GM23338 (cell line): ENCODE measurements around the gene CRYM.

Experiments
- CTCF ChIP-seq, 2 experiments: fragments of 200-600 bp in 1 of 2; sonication (generic) in 1 of 2; conservative IDR thresholded peaks; 2 replicates each; pipeline versions ENCODE4 v1.5.1 to v1.6.1; 2016 to 2017; ENCODE audit warnings: antibody characterized with exemption in 2 of 2, low read depth in 2 of 2, mild to moderate bottlenecking in 2 of 2, moderate library complexity in 1 of 2
- EZH2 ChIP-seq: fragments of 200-600 bp; sonication (generic); IDR thresholded peaks from one replicate; pipeline ENCODE4 v1.8.0; 2017; ENCODE audit warnings: antibody characterized with exemption, mild to moderate bottlenecking, low read depth; ENCODE audit not compliant: unreplicated experiment
- JUNB ChIP-seq: IDR thresholded peaks from one replicate; pipeline ENCODE4 v1.6.1; 2016; ENCODE audit warnings: antibody characterized with exemption; ENCODE audit not compliant: unreplicated experiment
- POLR2AphosphoS5 ChIP-seq: IDR thresholded peaks from 2 replicates; pipeline ENCODE4 v1.6.1; 2016; ENCODE audit warnings: antibody characterized with exemption, low read depth
- REST ChIP-seq: IDR thresholded peaks from one replicate; pipeline ENCODE4 v1.6.1; 2018; ENCODE audit warnings: antibody characterized with exemption; ENCODE audit not compliant: unreplicated experiment

- TF ChIP-seq CTCF (conservative IDR thresholded peaks at IDR 0.05; ENCODE audit: low read depth in 2 of 2) = no peak
- no peak for TF ChIP-seq EZH2
- no peak for TF ChIP-seq REST
- TF ChIP-seq POLR2AphosphoS5 = no peak
- TF ChIP-seq JUNB = no peak
These were observed 50.2 kb downstream of the CRYM start for GRCh38 chr16:21227866-21228265.
